VCaP (cell line): ENCODE measurements around the gene ZDHHC22.

Source experiments
- H3K27ac ChIP-seq: fragments of 450-650 bp; 2 replicates; pipeline ENCODE4 v1.5.1; 2017
- TF ChIP-seq, protein P1 (sequence below): fragments of 450-650 bp; conservative IDR thresholded peaks from 2 replicates; pipeline ENCODE4 v1.5.1; 2017; ENCODE audit warnings: mild to moderate bottlenecking, moderate library complexity

ZDHHC22 gene

GRCh38 chr14:77172916-77173315 is 31.3 kb upstream of the ZDHHC22 start:
- TF ChIP-seq, protein P1, sequence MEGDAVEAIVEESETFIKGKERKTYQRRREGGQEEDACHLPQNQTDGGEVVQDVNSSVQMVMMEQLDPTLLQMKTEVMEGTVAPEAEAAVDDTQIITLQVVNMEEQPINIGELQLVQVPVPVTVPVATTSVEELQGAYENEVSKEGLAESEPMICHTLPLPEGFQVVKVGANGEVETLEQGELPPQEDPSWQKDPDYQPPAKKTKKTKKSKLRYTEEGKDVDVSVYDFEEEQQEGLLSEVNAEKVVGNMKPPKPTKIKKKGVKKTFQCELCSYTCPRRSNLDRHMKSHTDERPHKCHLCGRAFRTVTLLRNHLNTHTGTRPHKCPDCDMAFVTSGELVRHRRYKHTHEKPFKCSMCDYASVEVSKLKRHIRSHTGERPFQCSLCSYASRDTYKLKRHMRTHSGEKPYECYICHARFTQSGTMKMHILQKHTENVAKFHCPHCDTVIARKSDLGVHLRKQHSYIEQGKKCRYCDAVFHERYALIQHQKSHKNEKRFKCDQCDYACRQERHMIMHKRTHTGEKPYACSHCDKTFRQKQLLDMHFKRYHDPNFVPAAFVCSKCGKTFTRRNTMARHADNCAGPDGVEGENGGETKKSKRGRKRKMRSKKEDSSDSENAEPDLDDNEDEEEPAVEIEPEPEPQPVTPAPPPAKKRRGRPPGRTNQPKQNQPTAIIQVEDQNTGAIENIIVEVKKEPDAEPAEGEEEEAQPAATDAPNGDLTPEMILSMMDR: no peak
- H3K27ac ChIP-seq: no peak overlapping the region

DNA sequence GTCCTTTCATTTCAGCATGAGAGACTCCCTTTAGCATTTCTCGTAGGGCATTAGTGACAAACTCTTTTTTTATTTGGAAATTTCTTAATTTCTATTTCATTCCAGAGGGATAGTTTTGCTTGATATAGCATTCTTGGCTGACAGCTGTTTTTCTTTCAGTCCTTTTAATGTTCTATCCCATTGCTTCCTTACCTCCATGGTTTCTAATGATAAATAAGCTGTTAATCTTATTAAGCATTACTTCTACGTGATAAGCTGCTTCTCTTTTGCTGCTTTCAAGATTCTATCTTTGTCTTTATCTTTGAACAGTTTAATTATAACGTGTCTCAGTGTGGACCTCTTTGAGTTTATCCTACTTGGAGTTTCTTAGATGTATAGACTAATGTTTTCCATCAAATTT is 28.5 kb upstream of the ZDHHC22 start:
- no peak overlapping the region for H3K27ac ChIP-seq
- TF ChIP-seq, protein P1: no peak

DNA sequence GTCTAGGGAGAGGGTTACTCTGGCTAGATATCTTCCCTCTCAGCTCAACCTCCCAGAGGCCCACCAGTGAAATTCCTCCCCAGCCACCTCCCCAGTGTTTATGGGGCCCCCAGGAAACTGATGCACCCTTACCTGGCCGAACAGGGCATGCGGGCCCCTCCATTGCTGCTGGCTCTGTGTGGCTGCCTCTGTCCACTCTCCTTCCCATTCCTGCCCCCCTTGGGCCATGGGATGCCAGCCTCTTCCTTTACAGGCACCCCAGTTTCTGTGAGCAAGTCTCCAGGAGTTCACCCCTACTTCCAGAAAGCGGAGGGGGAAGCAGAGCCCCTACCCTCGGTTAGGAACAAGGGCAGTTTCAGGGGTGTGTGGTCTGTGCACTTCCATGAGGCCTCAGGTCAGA is 19.4 kb upstream of the ZDHHC22 start:
- H3K27ac ChIP-seq: no peak overlapping the region
- TF ChIP-seq, protein P1: no peak

DNA sequence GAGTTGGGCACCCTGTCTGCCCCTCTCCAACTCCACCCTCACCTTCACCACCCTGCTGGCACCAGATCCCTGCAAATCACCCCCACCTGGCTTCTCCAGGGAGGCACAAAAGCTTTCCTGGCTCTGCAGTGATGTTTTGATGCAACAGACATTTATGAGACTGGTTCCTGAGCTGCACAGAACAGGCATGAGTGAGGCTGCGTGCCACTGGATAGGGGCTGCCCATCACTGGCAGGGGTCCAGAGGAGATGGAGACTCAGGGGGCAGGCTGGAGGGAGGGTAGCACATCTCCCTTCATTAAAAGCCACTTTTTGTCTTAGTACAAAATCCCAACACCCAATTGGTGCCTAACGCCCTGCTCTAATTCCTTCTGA is 17.3 kb upstream of the ZDHHC22 start:
- H3K27ac ChIP-seq: no peak overlapping the region
- TF ChIP-seq, protein P1: no peak

DNA sequence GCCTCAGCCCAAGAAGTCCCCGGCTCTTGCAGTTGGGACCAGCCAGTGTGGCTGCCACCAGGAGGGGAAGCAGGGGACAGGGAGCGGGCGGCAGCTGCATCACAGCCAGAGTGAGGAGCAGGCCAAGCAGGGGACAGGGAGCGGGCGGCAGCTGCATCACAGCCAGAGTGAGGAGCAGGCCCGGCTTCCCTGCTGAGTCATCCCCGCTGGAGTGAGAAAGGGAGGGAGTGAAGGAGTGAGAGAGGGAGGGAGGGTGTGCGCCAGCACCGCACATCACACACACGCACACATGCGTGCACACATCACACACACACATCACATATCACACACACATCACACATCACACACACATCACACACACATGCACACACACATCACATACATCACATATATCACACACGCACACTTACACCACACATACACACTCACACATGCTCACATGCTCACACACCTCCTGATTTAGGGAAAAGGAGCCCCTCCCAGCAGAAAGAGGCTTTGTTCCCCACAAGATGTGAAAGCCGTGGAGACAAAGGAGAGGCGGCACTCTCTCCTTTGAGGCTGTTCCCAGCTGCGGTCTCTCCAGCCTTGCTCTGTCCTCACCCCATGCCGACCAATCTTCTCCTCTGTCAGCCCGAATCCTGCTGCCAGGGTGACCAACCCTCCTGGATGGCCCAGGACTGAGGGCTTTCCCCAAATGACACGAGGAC is 16.7 kb upstream of the ZDHHC22 start:
- TF ChIP-seq, protein P1: no peak
- H3K27ac ChIP-seq: no peak overlapping the region

GRCh38 chr14:77157740-77158139 is 16.1 kb upstream of the ZDHHC22 start:
- TF ChIP-seq, protein P1: no peak
- H3K27ac ChIP-seq: no peak overlapping the region

- no peak overlapping the region for H3K27ac ChIP-seq
- TF ChIP-seq, protein P1: no peak
Observed at GRCh38 chr14:77155083-77155482, 13.5 kb upstream of the ZDHHC22 start.
